Stimulated activated CD8-positive, alpha-beta memory T cell treated with anti-CD3 and anti-CD28 coated beads, Interleukin-12 subunit alpha, Interleukin-12 subunit beta, amount 100 ng/mL, for 4 hours (primary cell): ENCODE results near the gene PLOD3.
"Not testable (repeated sequence)": the region's sequence is repeated elsewhere in the genome, so short reads cannot be mapped to it uniquely, and the experiment has no call there.

Source experiments
- DNase-seq: peaks from one replicate; pipeline ENCODE4 v3.0.0-alpha.2; 2020; ENCODE audit warnings: low read depth

The PLOD3 gene

GRCh38 chr7:101217388-101218235 lies at the start of gene PLOD3, which contains the start of gene ZNHIT1:
TSS of gene PLOD3 (minus strand) at chr7:101217581. CDS start at chr7:101217274, 307 bp downstream.
TSS of gene ZNHIT1 (plus strand) at chr7:101218165. CDS start at chr7:101218196, 31 bp downstream.
- DNase-seq, result peak; percentile 92

- no peak for DNase-seq
Measured at GRCh38 chr7:101265622-101266516, 48.5 kb upstream of the PLOD3 start.

- DNase-seq, result not testable (repeated sequence)
Measured at GRCh38 chr7:101264102-101264706, 46.8 kb upstream of the PLOD3 start.

GRCh38 chr7:101258243-101258731 lies 40.9 kb upstream of the PLOD3 start:
- DNase-seq, result no peak

- DNase-seq, result no peak
Measured at GRCh38 chr7:101255796-101256195, 38.4 kb upstream of the PLOD3 start.

GRCh38 chr7:101253199-101253598 lies 35.8 kb upstream of the PLOD3 start:
- DNase-seq, result not testable (repeated sequence)

GRCh38 chr7:101251871-101252659 lies 34.7 kb upstream of the PLOD3 start:
- DNase-seq, result peak; percentile 97

GRCh38 chr7:101250324-101250723 lies 32.9 kb upstream of the PLOD3 start:
- DNase-seq, result no peak

GRCh38 chr7:101248276-101248675 lies 30.9 kb upstream of the PLOD3 start:
- DNase-seq, result no peak

GRCh38 chr7:101245147-101245668 lies 27.8 kb upstream of the PLOD3 start:
- no peak for DNase-seq

- DNase-seq, result peak; percentile 91
Measured at GRCh38 chr7:101244375-101245146, 27.2 kb upstream of the PLOD3 start, which contains the start of gene FIS1. TSS of gene FIS1 (minus strand) at chr7:101245081. CDS start at chr7:101245004, 77 bp downstream.

- DNase-seq, result no peak
Measured at GRCh38 chr7:101243646-101244374, 26.4 kb upstream of the PLOD3 start.

- DNase-seq, result no peak
Measured at GRCh38 chr7:101241443-101242349, 24.3 kb upstream of the PLOD3 start.

GRCh38 chr7:101241015-101241363 lies 23.6 kb upstream of the PLOD3 start:
- DNase-seq, result no peak

- DNase-seq, result no peak
Measured at GRCh38 chr7:101240226-101241014, 23.0 kb upstream of the PLOD3 start.

- DNase-seq, result no peak
Measured at GRCh38 chr7:101239951-101240220, 22.5 kb upstream of the PLOD3 start.

GRCh38 chr7:101239191-101239950 lies 22.0 kb upstream of the PLOD3 start:
- DNase-seq, result no peak
